Umbilical cord (tissue), 2 donors: ENCODE data around the gene KIAA0040. TPM values are rescaled to one million over a fixed set of nuclear protein-coding genes. Genes with fewer than 3 reads are reported as not detected.

Experiments
- DNase-seq: peaks from one replicate; pipeline ENCODE4 v3.0.0-alpha.2; 2015; ENCODE audit warnings: low spot score
- total RNA-seq: library from RNA; depleted of rRNA; stranded (reverse); fragments of >200 nt; gene quantifications from one replicate; pipeline ENCODE4 v1.2.3, GENCODE V29; 2014; ENCODE audit warnings: low replicate concordance; ENCODE audit not compliant: insufficient read depth

The KIAA0040 gene
- total RNA-seq, 1 donor from 2014 or later, result 6.3 TPM

- DNase-seq, result no peak
These were observed 21.3 kb downstream of the KIAA0040 start for GRCh38 chr1:175171036-175171913.

- DNase-seq, result peak; percentile 9
These were observed 23.1 kb downstream of the KIAA0040 start for GRCh38 chr1:175169286-175170018.

- no peak for DNase-seq
These were observed 23.8 kb downstream of the KIAA0040 start for GRCh38 chr1:175168782-175169181.

GRCh38 chr1:175167861-175168260, 24.7 kb downstream of the KIAA0040 start:
- DNase-seq, result no peak

DNA sequence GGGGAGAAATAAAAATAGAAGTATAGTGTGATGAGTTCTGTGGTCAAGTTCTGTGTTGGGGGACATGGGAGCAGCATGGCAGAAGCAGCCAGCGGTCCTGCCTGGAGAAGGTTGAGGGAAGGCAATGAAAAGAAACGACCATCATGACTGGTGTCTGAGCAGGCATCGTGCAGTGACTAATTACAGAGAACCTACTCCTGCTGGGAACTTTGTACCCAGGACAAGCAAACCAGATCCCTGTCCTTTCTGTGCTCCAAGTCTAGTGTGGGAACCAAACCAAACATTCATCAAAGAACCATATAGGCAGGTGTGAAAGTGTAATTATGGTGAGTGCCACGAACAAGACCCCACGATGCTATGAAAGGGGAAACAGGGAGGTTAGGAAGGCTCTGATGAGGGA, 25.8 kb downstream of the KIAA0040 start:
- no peak for DNase-seq

DNA sequence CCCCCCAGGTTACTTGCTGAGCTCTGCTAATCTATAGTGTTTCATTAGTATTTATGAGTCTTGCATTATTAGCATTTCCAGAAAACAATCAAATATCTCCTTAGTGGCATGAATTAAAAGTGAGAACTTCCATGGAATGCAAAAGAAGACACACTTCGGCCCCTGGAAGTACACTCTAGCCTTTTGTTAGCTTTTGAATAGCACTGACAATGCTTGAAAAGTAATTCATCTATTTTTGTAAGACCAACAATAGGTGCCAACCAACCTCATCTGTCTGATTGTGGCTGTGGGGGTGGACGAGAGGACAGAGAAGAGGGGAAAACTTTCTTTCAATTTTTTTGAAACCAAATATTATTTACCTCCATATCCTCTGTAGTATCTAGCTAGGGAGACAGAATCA, 27.8 kb downstream of the KIAA0040 start:
- DNase-seq, result no peak

DNA sequence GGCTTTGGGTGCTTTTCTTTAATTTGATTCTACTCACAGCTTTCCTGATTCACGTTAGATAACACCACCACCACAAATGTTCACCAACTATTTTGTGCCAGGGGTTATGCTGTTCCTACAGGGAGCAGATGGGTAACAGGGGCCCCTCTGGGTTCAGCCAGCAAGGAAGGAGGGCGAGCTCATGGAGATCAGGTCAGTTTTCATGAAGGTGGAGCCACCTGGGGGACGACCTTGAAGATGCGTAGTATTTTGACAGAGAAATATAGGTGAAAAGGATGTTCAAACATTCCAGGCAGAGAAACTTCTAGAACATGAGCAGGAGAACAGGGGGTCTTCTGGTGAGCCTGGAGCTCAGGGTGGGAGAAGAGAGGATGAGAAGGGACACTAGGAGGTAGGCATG, 28.9 kb downstream of the KIAA0040 start:
- DNase-seq, result no peak

GRCh38 chr1:175162955-175163354, 29.6 kb downstream of the KIAA0040 start:
- no peak for DNase-seq

DNA sequence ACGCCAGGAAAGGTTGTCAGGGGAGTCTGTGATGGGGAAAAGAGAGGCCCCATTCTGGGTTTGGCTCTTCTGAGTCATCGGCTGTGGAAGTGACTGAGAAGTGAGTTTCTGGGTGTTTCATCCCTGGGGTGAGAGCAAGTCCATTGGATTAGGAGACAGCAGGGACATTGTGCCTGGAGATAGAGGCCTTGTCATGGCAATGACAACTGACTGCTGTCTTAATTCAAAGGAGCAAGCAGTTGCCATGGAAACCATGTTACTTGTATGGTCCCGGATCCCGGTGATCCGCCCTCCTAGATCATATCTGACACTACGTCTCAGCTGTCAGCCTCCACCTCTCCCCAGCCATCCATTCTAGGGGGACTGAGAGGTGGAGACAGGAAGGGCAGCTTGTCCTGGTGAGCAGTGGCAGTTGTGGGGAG, 34.4 kb downstream of the KIAA0040 start:
- DNase-seq, result peak; percentile 9

GRCh38 chr1:175157200-175157599, 35.4 kb downstream of the KIAA0040 start:
- no peak for DNase-seq

DNA sequence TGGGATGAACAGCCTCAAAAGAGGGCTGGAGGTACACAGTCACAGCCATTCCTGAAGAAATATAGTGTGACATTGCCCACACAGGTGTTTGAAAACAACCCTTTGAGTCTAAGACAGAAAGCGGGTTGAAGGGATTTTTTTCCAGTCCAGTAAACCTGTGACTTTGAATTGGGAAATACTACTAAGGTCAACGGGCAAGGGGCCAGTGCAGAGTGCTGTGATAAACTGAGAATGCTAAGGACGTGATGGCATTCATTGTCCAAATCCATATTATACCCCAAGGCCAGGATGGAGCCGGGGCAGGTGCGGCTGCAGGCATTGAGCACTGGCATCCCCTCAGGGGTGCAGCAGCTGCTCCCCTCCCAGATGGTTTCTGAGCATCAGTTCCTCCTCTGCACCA, 36.6 kb downstream of the KIAA0040 start:
- no peak for DNase-seq

GRCh38 chr1:175155473-175155856, 37.1 kb downstream of the KIAA0040 start:
- DNase-seq, result no peak

DNA sequence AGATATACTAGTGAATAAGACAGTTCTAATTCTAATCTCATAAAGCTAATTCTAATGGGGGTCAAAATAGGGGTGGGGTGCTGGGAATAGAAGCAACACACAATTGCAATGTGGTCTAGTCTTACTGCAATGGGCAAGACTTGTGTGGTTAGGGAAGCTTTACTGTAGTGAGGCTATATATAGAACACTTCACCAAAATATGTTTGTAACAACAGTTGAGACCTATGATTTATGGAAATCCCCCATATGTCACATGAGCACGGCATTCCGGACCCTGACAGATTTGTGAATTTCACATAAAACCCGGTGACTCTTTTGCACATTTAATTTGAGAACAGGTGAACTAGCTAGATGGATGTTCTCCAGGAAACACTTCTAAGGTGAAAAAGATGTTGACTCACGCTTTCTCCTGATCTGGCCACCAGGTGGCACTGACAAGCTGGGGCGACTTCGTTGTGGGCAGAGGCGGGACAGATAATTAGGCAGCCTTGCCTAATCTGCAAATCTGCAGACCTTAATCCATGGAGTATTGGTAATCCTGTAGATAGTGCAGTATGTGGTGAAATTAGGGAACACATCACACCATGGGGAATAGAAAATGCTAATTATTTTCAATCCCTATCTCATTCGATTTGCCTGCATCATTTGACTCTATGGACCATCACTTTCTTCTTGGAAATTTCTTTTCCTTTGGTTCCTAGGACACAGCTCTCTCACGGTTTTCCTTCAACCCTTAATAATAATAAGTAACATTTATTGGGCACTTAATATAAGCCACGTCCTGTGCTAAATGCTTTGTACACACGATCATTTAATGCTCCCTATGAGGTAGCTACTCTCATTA, 37.7 kb downstream of the KIAA0040 start:
- peak; percentile 50 for DNase-seq

- peak; percentile 40 for DNase-seq
These were observed 40.4 kb downstream of the KIAA0040 start for GRCh38 chr1:175152006-175152652.

DNA sequence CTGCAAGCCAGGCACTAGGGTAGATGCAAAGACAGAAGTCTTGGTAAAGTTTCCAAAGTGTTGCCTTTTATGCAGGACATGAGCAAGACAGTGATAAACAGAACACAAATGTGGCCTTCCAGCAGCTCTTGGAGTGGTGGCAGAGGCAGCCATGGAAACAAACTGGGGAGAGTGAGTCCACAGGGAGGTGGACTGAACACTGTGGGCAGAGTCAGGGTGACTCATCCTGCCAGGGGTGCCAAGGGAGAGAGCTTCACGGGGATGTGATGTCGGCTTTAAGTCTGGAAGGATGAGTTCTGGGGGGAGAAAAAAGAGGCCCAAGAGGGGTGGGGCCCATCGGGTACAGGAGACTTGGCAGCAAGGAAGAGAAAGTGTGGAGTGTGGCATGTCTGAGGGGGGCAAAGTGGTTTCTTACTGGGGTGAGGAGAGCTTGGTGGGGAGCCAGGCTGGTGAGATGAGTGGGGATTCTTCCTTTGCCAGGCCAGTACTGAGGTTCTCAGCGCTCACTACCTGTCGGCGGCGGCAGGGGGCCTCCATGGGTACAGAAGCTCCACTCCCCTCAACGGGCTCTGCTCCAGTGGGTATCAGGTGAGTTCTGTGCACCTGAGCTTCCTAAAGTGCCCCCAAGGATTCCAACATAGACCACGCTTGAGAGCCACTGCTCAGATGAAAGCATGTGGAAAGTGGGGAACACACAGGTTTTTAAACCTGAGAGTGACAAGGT, 41.8 kb downstream of the KIAA0040 start:
- DNase-seq, result no peak

DNA sequence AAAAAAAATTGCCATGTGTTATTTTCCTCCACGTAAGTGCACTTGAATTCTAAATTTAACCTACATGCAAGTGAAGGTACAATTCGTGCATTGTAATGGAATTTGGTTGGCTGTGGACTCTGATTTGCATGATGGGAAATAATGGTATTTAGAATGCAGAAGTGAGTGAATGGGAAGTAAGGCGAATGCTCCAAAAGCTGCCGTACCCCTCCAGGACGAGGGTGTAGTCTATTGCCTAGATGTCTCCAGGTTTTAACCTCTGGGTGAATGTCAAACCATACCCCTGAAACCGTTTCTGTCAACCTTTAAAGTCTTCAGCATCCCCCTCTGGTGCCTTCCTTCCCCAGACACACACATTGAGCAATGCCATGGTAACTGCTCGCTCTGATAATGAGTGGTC, 44.5 kb downstream of the KIAA0040 start:
- no peak for DNase-seq

- DNase-seq, result no peak
These were observed 45.0 kb downstream of the KIAA0040 start for GRCh38 chr1:175147569-175147968.

DNA sequence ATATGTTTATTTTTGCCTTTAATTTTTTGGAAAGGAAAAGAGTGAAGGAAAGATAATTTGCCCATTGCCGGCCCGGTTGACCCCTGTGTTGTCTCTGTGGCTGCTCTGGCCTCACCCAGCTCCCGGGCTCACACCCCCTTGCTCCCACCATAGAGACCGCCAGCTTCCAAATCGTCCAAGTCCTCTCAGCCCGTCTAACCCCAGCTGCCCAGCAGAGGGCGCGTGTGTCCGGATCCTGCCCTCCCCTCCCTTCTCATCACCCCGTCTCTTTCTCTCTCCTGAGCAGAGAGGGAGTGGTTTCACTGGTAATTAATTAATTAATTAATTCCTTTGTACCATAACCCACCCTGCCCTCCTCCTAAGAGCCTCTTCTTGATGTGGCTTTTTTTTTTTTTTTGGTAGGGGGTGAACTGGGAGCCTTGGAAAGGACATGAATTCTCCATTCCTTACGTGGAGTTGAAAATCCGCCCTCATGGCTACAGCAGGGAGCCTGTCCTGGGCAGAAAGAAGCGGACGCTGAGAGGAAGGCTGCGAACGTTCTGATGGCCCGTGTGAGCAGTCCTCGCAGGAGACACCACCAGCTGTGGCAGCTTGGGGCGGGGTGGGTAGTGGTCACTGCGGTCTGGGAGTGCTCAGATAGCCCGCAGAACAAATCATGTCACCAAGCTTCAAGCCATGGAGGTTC, 45.9 kb downstream of the KIAA0040 start:
- DNase-seq, result peak; percentile 57

GRCh38 chr1:175145899-175146528, 46.6 kb downstream of the KIAA0040 start:
- DNase-seq, result no peak

DNA sequence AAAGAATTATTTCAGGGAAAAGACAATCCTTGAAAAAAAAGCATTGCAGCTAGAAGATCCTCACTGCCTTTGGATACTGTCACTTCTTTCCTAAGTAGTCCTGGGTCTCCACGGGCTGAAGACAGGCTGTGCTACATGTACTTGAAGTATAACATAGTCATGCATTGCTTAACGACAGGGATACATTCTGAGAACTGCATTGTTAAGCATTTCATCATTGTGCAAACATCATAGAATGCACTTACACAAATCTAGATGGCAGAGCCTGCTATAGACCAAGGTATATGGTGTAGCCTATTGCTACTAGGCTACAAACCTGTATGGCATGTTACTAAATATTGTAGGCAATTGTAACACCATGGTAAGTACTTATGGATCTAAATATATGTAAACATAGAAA, 54.0 kb downstream of the KIAA0040 start:
- DNase-seq, result no peak
